Caco-2 (cell line): ENCODE data around the gene GMIP. TPM values are rescaled to one million over a fixed set of nuclear protein-coding genes. Genes with fewer than 3 reads are reported as not detected.

Experiments
- BruUV-seq: library from RNA; stranded (reverse); fragments of 400-500 nt; replicated peaks from 2 replicates; lab custom pipeline; 2021; lab: Mats Ljungman, UMichigan
- CTCF ChIA-PET: fragments of 300-600 bp; sonication (Branson Sonifier 250); formaldehyde crosslinking; loops from one replicate; lab custom pipeline; 2022; ENCODE audit warnings: antibody characterized with exemption; lab: Charles Lee
- POLR2A ChIA-PET: fragments of 300-600 bp; sonication (Branson Sonifier 250); formaldehyde crosslinking; loops from one replicate; lab custom pipeline; 2022; ENCODE audit warnings: antibody characterized with exemption; lab: Charles Lee
- DNase-seq, 2 experiments: peaks; one replicate each; pipeline versions ENCODE4 v3.0.0 to v3.0.0-alpha.2; 2020 to 2022
- H3K27me3 ChIP-seq: replicated peaks from 2 replicates; pipeline ENCODE4 v1.6.0; 2011; ENCODE audit warnings: low read length; ENCODE audit not compliant: control insufficient read depth, insufficient read depth
- H3K36me3 ChIP-seq: 2 replicates; pipeline ENCODE4 v1.5.1; 2011; ENCODE audit warnings: low read length; ENCODE audit not compliant: control insufficient read depth, insufficient read depth
- H3K4me1 ChIP-seq: fragments of 250-450 bp; sonication (Bioruptor Pico); 2 replicates; pipeline ENCODE4 v1.5.1; 2020; ENCODE audit warnings: mild to moderate bottlenecking
- H3K4me3 ChIP-seq: 2 replicates; pipeline ENCODE4 v1.5.1; 2011; ENCODE audit warnings: low read depth, mild to moderate bottlenecking, control low read depth, low read length
- H3K9me3 ChIP-seq: fragments of 250-450 bp; sonication (Bioruptor Pico); 2 replicates; pipeline ENCODE4 v1.5.1; 2020; ENCODE audit warnings: mild to moderate bottlenecking, moderate library complexity
- H3K27ac Mint-ChIP-seq: one replicate; pipeline ENCODE4 v1.8.0; 2022; ENCODE audit warnings: mixed read lengths; ENCODE audit not compliant: unreplicated experiment
- H3K27me3 Mint-ChIP-seq: one replicate; pipeline ENCODE4 v1.8.0; 2022; ENCODE audit warnings: mixed read lengths; ENCODE audit not compliant: insufficient read depth, unreplicated experiment
- H3K36me3 Mint-ChIP-seq: one replicate; pipeline ENCODE4 v1.8.0; 2022; ENCODE audit warnings: mild to moderate bottlenecking, mixed read lengths; ENCODE audit not compliant: insufficient read depth, unreplicated experiment
- H3K4me1 Mint-ChIP-seq: one replicate; pipeline ENCODE4 v1.8.0; 2022; ENCODE audit warnings: low read depth, mixed read lengths; ENCODE audit not compliant: unreplicated experiment
- H3K4me3 Mint-ChIP-seq: one replicate; pipeline ENCODE4 v1.8.0; 2022; ENCODE audit warnings: mild to moderate bottlenecking, moderate library complexity, mixed read lengths; ENCODE audit not compliant: unreplicated experiment
- H3K9me3 Mint-ChIP-seq: one replicate; pipeline ENCODE4 v1.8.0; 2022; ENCODE audit warnings: mixed read lengths; ENCODE audit not compliant: unreplicated experiment
- CTCF ChIP-seq, 2 experiments: fragments of 200-600 bp in 1 of 2; IDR thresholded peaks; 1 replicate in 1 of 2; 2 replicates in 1 of 2; pipeline versions ENCODE4 v1.5.1 to v1.8.0; 2011 to 2022; ENCODE audit warnings: antibody characterized with exemption in 1 of 2, control low read depth in 1 of 2, inconsistent platforms in 1 of 2, low read depth in 1 of 2, low read length in 1 of 2, mild to moderate bottlenecking in 1 of 2, moderate library complexity in 1 of 2; ENCODE audit not compliant: insufficient read depth in 1 of 2, severe bottlenecking in 1 of 2, unreplicated experiment in 1 of 2
- intact Hi-C: fragments of 100-400 bp; cut with micrococcal nuclease; formaldehyde crosslinking; loops from one replicate; pipeline ENCODE4 v1.10.0; 2022; ENCODE audit not compliant: unreplicated experiment
- total RNA-seq: library from RNA; stranded (reverse); gene quantifications from 2 replicates; pipeline ENCODE4 v1.2.3, GENCODE V29; 2022

GMIP gene
- total RNA-seq, 1 experiment from 2014 or later, result 8.6 TPM

GRCh38 chr19:19649580-19649995, 6.1 kb upstream of the GMIP start:
- no peak overlapping the region for H3K27ac Mint-ChIP-seq
- Histone ChIP-seq H3K9me3 (no peaks in the 10 kb centered on the region), H3K36me3 (no peaks in the 10 kb centered on the region; the same call in none of the 2 replicates), H3K27me3 (no peaks in the 10 kb centered on the region), H3K4me1 (no peaks in the 10 kb centered on the region), H3K4me3 (no peak overlapping the region)
- peaks cover 45% of the 10 kb centered on the region for H3K36me3 Mint-ChIP-seq
- intact Hi-C loops, result no loop called here
- ChIA-PET POLR2A (no interaction called here), CTCF (no interaction called here)
- no peak for DNase-seq
- H3K9me3 Mint-ChIP-seq, result no peaks in the 10 kb centered on the region
- no peak for TF ChIP-seq CTCF (IDR thresholded peaks at IDR 0.05; ENCODE audit: insufficient read depth in 1 of 2, low read depth in 1 of 2, low read length in 1 of 2, severe bottlenecking in 1 of 2, unreplicated experiment in 1 of 2)
- no peaks in the 10 kb centered on the region for H3K27me3 Mint-ChIP-seq
- BruUV-seq, result no TSS peak
- no peak overlapping the region for H3K4me3 Mint-ChIP-seq
- no peaks in the 10 kb centered on the region for H3K4me1 Mint-ChIP-seq

- no peak for TF ChIP-seq CTCF (IDR thresholded peaks at IDR 0.05; ENCODE audit: insufficient read depth in 1 of 2, low read depth in 1 of 2, low read length in 1 of 2, severe bottlenecking in 1 of 2, unreplicated experiment in 1 of 2)
- intact Hi-C loops, result no loop called here
- Mint-ChIP-seq H3K4me3 (no peak overlapping the region), H3K27me3 (no peaks in the 10 kb centered on the region), H3K4me1 (no peaks in the 10 kb centered on the region), H3K36me3 (peaks cover 41% of the 10 kb centered on the region), H3K9me3 (no peaks in the 10 kb centered on the region), H3K27ac (no peak overlapping the region)
- no peak for DNase-seq
- H3K27me3 ChIP-seq, result no peaks in the 10 kb centered on the region
- POLR2A ChIA-PET, result no interaction called here
- H3K9me3 ChIP-seq, result no peaks in the 10 kb centered on the region
- H3K36me3 ChIP-seq, result no peaks in the 10 kb centered on the region; the same call in none of the 2 replicates
- BruUV-seq, result no TSS peak
- no peaks in the 10 kb centered on the region for H3K4me1 ChIP-seq
- no peak overlapping the region for H3K4me3 ChIP-seq
- CTCF ChIA-PET, result no interaction called here
Observed at GRCh38 chr19:19649155-19649554, 5.7 kb upstream of the GMIP start.

GRCh38 chr19:19647037-19647835, 3.8 kb upstream of the GMIP start:
- Histone ChIP-seq H3K4me1 (0 out of 2 replicates have a peak, but pooled peaks cover 3% of the 10 kb centered on the region), H3K9me3 (no peaks in the 10 kb centered on the region), H3K36me3 (no peaks in the 10 kb centered on the region; the same call in none of the 2 replicates), H3K27me3 (no peaks in the 10 kb centered on the region), H3K4me3 (no peak overlapping the region)
- Mint-ChIP-seq H3K36me3 (peaks cover 48% of the 10 kb centered on the region), H3K27ac (no peak overlapping the region), H3K9me3 (no peaks in the 10 kb centered on the region), H3K27me3 (no peaks in the 10 kb centered on the region), H3K4me3 (no peak overlapping the region), H3K4me1 (peaks cover 6% of the 10 kb centered on the region)
- DNase-seq, result no peak
- no peak for TF ChIP-seq CTCF (IDR thresholded peaks at IDR 0.05; ENCODE audit: insufficient read depth in 1 of 2, low read depth in 1 of 2, low read length in 1 of 2, severe bottlenecking in 1 of 2, unreplicated experiment in 1 of 2)
- intact Hi-C loops, result no loop called here
- POLR2A ChIA-PET, result no interaction called here
- CTCF ChIA-PET, result no interaction called here
- no TSS peak for BruUV-seq
